ENCODE measurements around the gene C2orf69.

GRCh38 chr2:199966405-199966804, 55.3 kb downstream of the C2orf69 start:
- TF ChIP-seq POLR2AphosphoS5 (IDR thresholded peaks at IDR 0.05; ENCODE audit: low read depth, low read length) (no peak), POLR2A (IDR thresholded peaks at IDR 0.05; ENCODE audit: low read depth, low read length) (no peak), TAF1 (IDR thresholded peaks at IDR 0.05; ENCODE audit: low read depth, low read length) (no peak), SPI1 (IDR thresholded peaks at IDR 0.05; ENCODE audit: low read depth, low read length) (no peak), POU2F2 (IDR thresholded peaks at IDR 0.05; ENCODE audit: low read depth, low read length) (no peak)
